Bronchial epithelial cell (primary cell): ENCODE data around the gene KNOP1. TPM values are rescaled to one million over a fixed set of nuclear protein-coding genes. Genes with fewer than 3 reads are reported as not detected.
A peak's percentile ranks its signal among the peaks of the same experiment; 100 is the strongest.
"Not testable (repeated sequence)": the region's sequence is repeated elsewhere in the genome, so short reads cannot be mapped to it uniquely, and the experiment has no call there.

Source experiments
- DNase-seq: peaks from one replicate; pipeline ENCODE4 v3.0.0-alpha.2; 2010; ENCODE audit warnings: low read depth
- FAIRE-seq: peaks from 2 replicates; lab custom pipeline; 2011; peaks lifted over from hg19 to GRCh38; lab: Jason Lieb, UNC
- H3K27me3 ChIP-seq: 2 replicates; pipeline ENCODE4 v1.5.1; 2011; ENCODE audit warnings: low read length; ENCODE audit not compliant: control insufficient read depth, insufficient read depth
- H3K36me3 ChIP-seq: 2 replicates; pipeline ENCODE4 v1.5.1; 2011; ENCODE audit warnings: low read length; ENCODE audit not compliant: control insufficient read depth, insufficient read depth
- H3K4me3 ChIP-seq: 2 replicates; pipeline ENCODE4 v1.5.1; 2011; ENCODE audit warnings: mild to moderate bottlenecking, low read depth, low read length, control low read depth
- total RNA-seq: library from RNA; depleted of rRNA; stranded (reverse); fragments of >200 nt; gene quantifications from 2 replicates; pipeline ENCODE4 v1.2.1, GENCODE V29; 2014
- TF ChIP-seq, protein P1 (sequence below): IDR thresholded peaks from 2 replicates; pipeline ENCODE4 v1.5.1; 2011; ENCODE audit warnings: mild to moderate bottlenecking, moderate library complexity, low read length, control low read depth, inconsistent platforms; ENCODE audit not compliant: insufficient read depth, severe bottlenecking

The KNOP1 gene
- total RNA-seq, 1 donor from 2014 or later = 15.0 TPM

GRCh38 chr16:19717314-19717713 lies 713 bp downstream of the KNOP1 start:
- TF ChIP-seq, protein P1, sequence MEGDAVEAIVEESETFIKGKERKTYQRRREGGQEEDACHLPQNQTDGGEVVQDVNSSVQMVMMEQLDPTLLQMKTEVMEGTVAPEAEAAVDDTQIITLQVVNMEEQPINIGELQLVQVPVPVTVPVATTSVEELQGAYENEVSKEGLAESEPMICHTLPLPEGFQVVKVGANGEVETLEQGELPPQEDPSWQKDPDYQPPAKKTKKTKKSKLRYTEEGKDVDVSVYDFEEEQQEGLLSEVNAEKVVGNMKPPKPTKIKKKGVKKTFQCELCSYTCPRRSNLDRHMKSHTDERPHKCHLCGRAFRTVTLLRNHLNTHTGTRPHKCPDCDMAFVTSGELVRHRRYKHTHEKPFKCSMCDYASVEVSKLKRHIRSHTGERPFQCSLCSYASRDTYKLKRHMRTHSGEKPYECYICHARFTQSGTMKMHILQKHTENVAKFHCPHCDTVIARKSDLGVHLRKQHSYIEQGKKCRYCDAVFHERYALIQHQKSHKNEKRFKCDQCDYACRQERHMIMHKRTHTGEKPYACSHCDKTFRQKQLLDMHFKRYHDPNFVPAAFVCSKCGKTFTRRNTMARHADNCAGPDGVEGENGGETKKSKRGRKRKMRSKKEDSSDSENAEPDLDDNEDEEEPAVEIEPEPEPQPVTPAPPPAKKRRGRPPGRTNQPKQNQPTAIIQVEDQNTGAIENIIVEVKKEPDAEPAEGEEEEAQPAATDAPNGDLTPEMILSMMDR = no peak
- DNase-seq (no peak), FAIRE-seq (no peak)
- Histone ChIP-seq H3K27me3 (no peaks in the 10 kb centered on the region), H3K36me3 (peaks cover 9% of the 10 kb centered on the region), H3K4me3 (peak overlapping the region; percentile 53)

DNA sequence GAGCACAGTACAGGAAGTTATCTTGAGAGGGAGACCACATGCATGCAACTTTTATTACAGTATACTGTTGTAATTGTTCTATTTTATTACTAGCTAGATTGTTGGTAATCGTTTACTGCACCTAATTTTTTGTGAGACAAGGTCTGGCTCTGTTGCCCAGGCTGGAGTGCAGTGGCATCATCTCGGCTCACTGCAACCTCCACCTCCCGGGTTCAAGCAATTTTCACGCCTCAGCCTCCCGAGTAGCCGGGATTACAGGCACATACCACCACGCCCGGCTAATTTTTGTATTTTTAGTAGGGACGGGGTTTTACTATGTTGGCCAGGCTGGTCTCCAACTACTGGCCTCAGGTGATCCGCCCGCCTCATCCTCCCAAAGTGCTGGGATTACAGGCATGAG lies 1.3 kb downstream of the KNOP1 start:
- not testable (repeated sequence) for H3K36me3 ChIP-seq, FAIRE-seq, H3K27me3 ChIP-seq, DNase-seq, H3K4me3 ChIP-seq

- DNase-seq (no peak), FAIRE-seq (no peak)
- TF ChIP-seq, protein P1 = no peak
- Histone ChIP-seq H3K36me3 (peaks cover 13% of the 10 kb centered on the region), H3K4me3 (no peak overlapping the region), H3K27me3 (no peaks in the 10 kb centered on the region)
Measured at GRCh38 chr16:19716183-19716582, 1.8 kb downstream of the KNOP1 start.

GRCh38 chr16:19715566-19715965 lies 2.5 kb downstream of the KNOP1 start:
- Histone ChIP-seq H3K4me3 (no peak overlapping the region), H3K36me3 (peaks cover 16% of the 10 kb centered on the region), H3K27me3 (no peaks in the 10 kb centered on the region)
- TF ChIP-seq, protein P1 = no peak
- FAIRE-seq = no peak
- peak; percentile 57 for DNase-seq

DNA sequence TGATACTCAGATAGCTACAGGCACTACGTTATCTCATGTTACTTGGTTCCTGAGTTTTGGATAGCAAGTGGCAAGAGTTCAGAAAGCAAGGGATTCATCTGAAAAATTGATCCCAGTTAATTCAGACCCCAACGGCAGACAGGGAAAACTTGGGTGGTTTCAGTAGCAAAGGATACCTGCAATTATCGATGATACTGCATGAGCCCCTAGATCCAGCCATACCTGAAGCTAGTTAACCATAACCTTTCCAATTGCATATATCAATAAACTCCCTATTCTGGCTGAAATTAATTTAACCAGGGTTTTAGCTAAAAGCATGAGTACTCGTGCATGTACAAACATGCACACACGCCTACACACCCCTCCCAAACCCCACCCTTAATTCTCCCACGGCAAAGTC lies 4.3 kb downstream of the KNOP1 start:
- TF ChIP-seq, protein P1 = no peak
- DNase-seq (no peak), FAIRE-seq (no peak)
- H3K4me3 ChIP-seq = no peak overlapping the region
- no peaks in the 10 kb centered on the region for H3K27me3 ChIP-seq
- peaks cover 24% of the 10 kb centered on the region for H3K36me3 ChIP-seq

GRCh38 chr16:19712418-19713058 lies 5.5 kb downstream of the KNOP1 start:
- H3K4me3 ChIP-seq = no peak overlapping the region
- H3K36me3 ChIP-seq = peaks cover 29% of the 10 kb centered on the region
- no peak for DNase-seq
- TF ChIP-seq, protein P1 = no peak
- H3K27me3 ChIP-seq = no peaks in the 10 kb centered on the region
- FAIRE-seq = no peak
